HEK293 (cell line): ENCODE data around the gene SNAP23.

ENCODE experiments used
- CTCF ChIA-PET: fragments of 350-600 bp; formaldehyde crosslinking; extraction: SDS; loops from one replicate; lab custom pipeline; 2021; ENCODE audit warnings: antibody characterized with exemption; lab: Yijun Ruan, JAX
- POLR2A ChIA-PET: fragments of 300-600 bp; formaldehyde crosslinking; extraction: SDS; loops from one replicate; lab custom pipeline; 2020; ENCODE audit warnings: antibody characterized with exemption, inconsistent platforms; lab: Yijun Ruan, JAX
- H3K27ac ChIP-seq: fragments of 200-500 bp; sonication (Bioruptor generic); 2 replicates; pipeline ENCODE4 v1.5.1; 2014; ENCODE audit warnings: low read depth, low read length, control low read depth, inconsistent platforms; ENCODE audit errors: extremely low read depth
- H3K36me3 ChIP-seq, 2 experiments: fragments of 200-500 bp in 1 of 2; sonication (Bioruptor generic) in 1 of 2; 1 replicate in 1 of 2; 2 replicates in 1 of 2; pipeline ENCODE4 v1.5.1; 2014 to 2017; ENCODE audit warnings: inconsistent platforms in 2 of 2, low read length in 2 of 2; ENCODE audit not compliant: control insufficient read depth in 2 of 2, insufficient read depth in 1 of 2
- H3K4me1 ChIP-seq: fragments of 200-500 bp; sonication (Bioruptor generic); 2 replicates; pipeline ENCODE4 v1.5.1; 2014; ENCODE audit warnings: mild to moderate bottlenecking, low read length, inconsistent platforms; ENCODE audit not compliant: control insufficient read depth, insufficient read depth
- H3K4me3 ChIP-seq: 2 replicates; pipeline ENCODE4 v1.5.1; 2011; ENCODE audit warnings: low read depth, mild to moderate bottlenecking, control low read depth, low read length, moderate library complexity
- H3K9me3 ChIP-seq: fragments of 200-500 bp; sonication (Bioruptor generic); 2 replicates; pipeline ENCODE4 v1.5.1; 2014; ENCODE audit warnings: low read depth, low read length, inconsistent platforms; ENCODE audit not compliant: control insufficient read depth, insufficient read depth
- ATF2 ChIP-seq: fragments of 450-650 bp; formaldehyde crosslinking; IDR thresholded peaks from 2 replicates; pipeline ENCODE4 v1.5.1; 2016; ENCODE audit warnings: missing biosample characterization, missing genetic modification characterization, low read depth
- MYNN ChIP-seq: fragments of 450-650 bp; formaldehyde crosslinking; IDR thresholded peaks from 2 replicates; pipeline ENCODE4 v1.5.1; 2016; ENCODE audit warnings: missing biosample characterization, missing genetic modification characterization, borderline replicate concordance
- PBX3 ChIP-seq: sonication (generic); formaldehyde crosslinking; IDR thresholded peaks from 2 replicates; pipeline ENCODE4 v1.8.1; 2022; ENCODE audit warnings: mild to moderate bottlenecking, moderate library complexity, missing genetic modification reagents
- PRDM1 ChIP-seq: fragments of 450-650 bp; formaldehyde crosslinking; IDR thresholded peaks from 2 replicates; pipeline ENCODE4; 2016; ENCODE audit warnings: missing biosample characterization, missing genetic modification characterization
- PRDM4 ChIP-seq: fragments of 450-650 bp; formaldehyde crosslinking; IDR thresholded peaks from 2 replicates; pipeline ENCODE4 v1.5.1; 2017; ENCODE audit warnings: missing biosample characterization, missing genetic modification characterization
- SCRT1 ChIP-seq: fragments of 450-650 bp; formaldehyde crosslinking; IDR thresholded peaks from 2 replicates; pipeline ENCODE4 v1.5.1; 2016; ENCODE audit warnings: missing biosample characterization, missing genetic modification characterization, borderline replicate concordance
- YY1 ChIP-seq: fragments of 450-650 bp; formaldehyde crosslinking; IDR thresholded peaks from 2 replicates; pipeline ENCODE4 v1.5.1; 2018; ENCODE audit warnings: missing biosample characterization, missing genetic modification characterization
- YY2 ChIP-seq: fragments of 450-650 bp; formaldehyde crosslinking; IDR thresholded peaks from 2 replicates; pipeline ENCODE4 v1.5.1; 2016; ENCODE audit warnings: missing biosample characterization, missing genetic modification characterization
- ZNF311 ChIP-seq: fragments of 450-650 bp; formaldehyde crosslinking; IDR thresholded peaks from 2 replicates; pipeline ENCODE4 v1.5.1; 2017; ENCODE audit warnings: missing biosample characterization, missing genetic modification characterization, borderline replicate concordance
- ZNF37A ChIP-seq: fragments of 450-650 bp; IDR thresholded peaks from 2 replicates; pipeline ENCODE4 v1.5.1; 2018; ENCODE audit warnings: missing biosample characterization, missing genetic modification characterization
- ZNF391 ChIP-seq: fragments of 450-650 bp; formaldehyde crosslinking; IDR thresholded peaks from 2 replicates; pipeline ENCODE4 v1.5.1; 2016; ENCODE audit warnings: low read depth, missing biosample characterization, missing genetic modification characterization, borderline replicate concordance
- ZNF514 ChIP-seq: fragments of 450-650 bp; formaldehyde crosslinking; IDR thresholded peaks from 2 replicates; pipeline ENCODE4 v1.5.1; 2016; ENCODE audit warnings: missing biosample characterization, missing genetic modification characterization
- ZNF548 ChIP-seq: fragments of 450-650 bp; formaldehyde crosslinking; IDR thresholded peaks from 2 replicates; pipeline ENCODE4 v1.5.1; 2016; ENCODE audit warnings: missing biosample characterization, missing genetic modification characterization
- ZNF549 ChIP-seq: fragments of 450-650 bp; IDR thresholded peaks from 2 replicates; pipeline ENCODE4 v1.5.1; 2018; ENCODE audit warnings: missing biosample characterization, missing genetic modification characterization, mild to moderate bottlenecking, inconsistent platforms, moderate library complexity
- ZNF555 ChIP-seq: fragments of 450-650 bp; formaldehyde crosslinking; conservative IDR thresholded peaks from 2 replicates; pipeline ENCODE4 v1.5.1; 2017; ENCODE audit warnings: missing biosample characterization, mild to moderate bottlenecking, missing genetic modification characterization, inconsistent platforms
- ZNF629 ChIP-seq: fragments of 450-650 bp; formaldehyde crosslinking; IDR thresholded peaks from 2 replicates; pipeline ENCODE4 v1.5.1; 2017; ENCODE audit warnings: missing biosample characterization, missing genetic modification characterization
- ZNF654 ChIP-seq: fragments of 450-650 bp; formaldehyde crosslinking; IDR thresholded peaks from 2 replicates; pipeline ENCODE4 v1.5.1; 2016; ENCODE audit warnings: low read depth, missing biosample characterization, missing genetic modification characterization
- ZNF747 ChIP-seq: fragments of 450-650 bp; formaldehyde crosslinking; IDR thresholded peaks from 2 replicates; pipeline ENCODE4 v1.5.1; 2016; ENCODE audit warnings: missing biosample characterization, missing genetic modification characterization

The SNAP23 gene

GRCh38 chr15:42510258-42511006 lies 15.0 kb downstream of the SNAP23 start:
- Histone ChIP-seq H3K4me3 (no peak overlapping the region), H3K4me1 (no peaks in the 10 kb centered on the region), H3K27ac (no peak overlapping the region), H3K9me3 (no peaks in the 10 kb centered on the region), H3K36me3 (peaks cover 0 to 12% of the 10 kb centered on the region in 2 experiments; a peak in 2 of 3 replicates)
- ChIA-PET CTCF (interaction anchor here (0.7 kb wide), 1 partner anchor 155 kb away, joined by 3 read pairs; no protein-coding TSS in a partner anchor), POLR2A (no interaction called here)
- TF ChIP-seq ZNF548 (tag by site-specific recombination) (no peak), ZNF629 (tag by site-specific recombination) (no peak), MYNN (tag by site-specific recombination) (no peak), ATF2 (no peak), YY2 (no peak), ZNF555 (tag by site-specific recombination) (no peak), PBX3 (CRISPR knock-in tag) (no peak), ZNF514 (no peak), PRDM4 (no peak), ZNF391 (tag by site-specific recombination) (no peak), ZNF549 (tag by site-specific recombination) (no peak), ZNF747 (tag by site-specific recombination) (no peak), YY1 (tag by site-specific recombination) (no peak), ZNF654 (tag by site-specific recombination) (no peak), ZNF37A (no peak), SCRT1 (no peak)

- H3K4me3 ChIP-seq = no peak overlapping the region
- no peaks in the 10 kb centered on the region for H3K4me1 ChIP-seq
- POLR2A ChIA-PET = no interaction called here
- no peak overlapping the region for H3K27ac ChIP-seq
- CTCF ChIA-PET = no interaction called here
- H3K9me3 ChIP-seq = no peaks in the 10 kb centered on the region
- peaks cover 0 to 17% of the 10 kb centered on the region in 2 experiments; a peak in 2 of 3 replicates for H3K36me3 ChIP-seq
- TF ChIP-seq PRDM1 (tag by site-specific recombination) = peak; percentile 52; the same call in 1 of the 2 replicates
- no peak for TF ChIP-seq ZNF311 (tag by site-specific recombination)
Observed at GRCh38 chr15:42511007-42511391, 15.6 kb downstream of the SNAP23 start.
